GM12874 (cell line): Measurements from ENCODE around the gene LNX2.

Experiments used
- TF ChIP-seq, protein P1 (sequence below): IDR thresholded peaks from 2 replicates; pipeline ENCODE4 v1.5.1; 2011; ENCODE audit warnings: low read depth, mild to moderate bottlenecking, control low read depth, low read length, moderate library complexity; ENCODE audit not compliant: insufficient read depth

Gene LNX2

DNA sequence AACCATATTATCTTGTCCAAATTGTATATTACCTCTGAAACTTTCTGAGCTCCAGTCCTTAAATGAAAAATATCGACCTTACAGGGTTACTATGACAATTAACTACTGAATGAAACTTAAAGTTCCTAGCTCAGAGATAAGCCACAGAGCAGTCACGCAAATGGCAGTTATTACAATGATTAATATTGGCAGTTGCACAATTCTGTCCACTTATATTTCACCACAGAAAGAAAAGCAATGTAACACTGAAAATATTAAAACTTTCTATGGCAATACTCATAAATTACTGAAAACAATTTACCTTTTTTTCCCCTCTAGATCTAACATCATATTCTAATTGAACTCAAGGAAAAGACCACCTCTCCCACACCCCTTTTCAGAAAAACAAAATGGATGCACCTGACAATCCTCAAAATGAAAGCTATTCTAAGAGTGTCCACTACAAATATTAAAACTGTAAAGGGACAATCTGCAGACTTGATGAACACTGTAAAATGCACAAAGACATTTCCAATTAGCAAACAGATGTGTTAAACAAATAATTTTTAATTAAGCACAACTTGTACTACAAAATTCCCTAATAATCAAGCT, 14.6 kb downstream of the LNX2 start:
- TF ChIP-seq, protein P1, sequence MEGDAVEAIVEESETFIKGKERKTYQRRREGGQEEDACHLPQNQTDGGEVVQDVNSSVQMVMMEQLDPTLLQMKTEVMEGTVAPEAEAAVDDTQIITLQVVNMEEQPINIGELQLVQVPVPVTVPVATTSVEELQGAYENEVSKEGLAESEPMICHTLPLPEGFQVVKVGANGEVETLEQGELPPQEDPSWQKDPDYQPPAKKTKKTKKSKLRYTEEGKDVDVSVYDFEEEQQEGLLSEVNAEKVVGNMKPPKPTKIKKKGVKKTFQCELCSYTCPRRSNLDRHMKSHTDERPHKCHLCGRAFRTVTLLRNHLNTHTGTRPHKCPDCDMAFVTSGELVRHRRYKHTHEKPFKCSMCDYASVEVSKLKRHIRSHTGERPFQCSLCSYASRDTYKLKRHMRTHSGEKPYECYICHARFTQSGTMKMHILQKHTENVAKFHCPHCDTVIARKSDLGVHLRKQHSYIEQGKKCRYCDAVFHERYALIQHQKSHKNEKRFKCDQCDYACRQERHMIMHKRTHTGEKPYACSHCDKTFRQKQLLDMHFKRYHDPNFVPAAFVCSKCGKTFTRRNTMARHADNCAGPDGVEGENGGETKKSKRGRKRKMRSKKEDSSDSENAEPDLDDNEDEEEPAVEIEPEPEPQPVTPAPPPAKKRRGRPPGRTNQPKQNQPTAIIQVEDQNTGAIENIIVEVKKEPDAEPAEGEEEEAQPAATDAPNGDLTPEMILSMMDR: no peak

DNA sequence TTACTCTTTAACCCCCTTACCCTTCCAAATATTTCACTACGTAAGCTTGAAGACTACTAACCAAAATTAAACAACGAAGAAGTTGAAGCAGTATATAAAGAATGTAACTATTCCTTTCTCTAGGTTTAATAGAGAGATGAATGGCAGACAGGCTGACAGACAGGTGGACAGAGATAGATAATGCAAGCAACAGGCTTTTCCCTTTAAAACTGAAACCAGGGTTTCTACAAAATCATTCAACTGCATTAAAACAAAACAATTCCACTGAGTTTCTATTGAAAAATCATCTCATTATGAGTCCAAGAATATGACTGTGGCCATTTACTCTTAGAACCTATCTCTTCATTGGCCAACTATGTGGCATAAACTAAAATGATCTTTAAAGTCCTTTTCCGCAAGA, 15.2 kb downstream of the LNX2 start:
- TF ChIP-seq, protein P1: no peak

DNA sequence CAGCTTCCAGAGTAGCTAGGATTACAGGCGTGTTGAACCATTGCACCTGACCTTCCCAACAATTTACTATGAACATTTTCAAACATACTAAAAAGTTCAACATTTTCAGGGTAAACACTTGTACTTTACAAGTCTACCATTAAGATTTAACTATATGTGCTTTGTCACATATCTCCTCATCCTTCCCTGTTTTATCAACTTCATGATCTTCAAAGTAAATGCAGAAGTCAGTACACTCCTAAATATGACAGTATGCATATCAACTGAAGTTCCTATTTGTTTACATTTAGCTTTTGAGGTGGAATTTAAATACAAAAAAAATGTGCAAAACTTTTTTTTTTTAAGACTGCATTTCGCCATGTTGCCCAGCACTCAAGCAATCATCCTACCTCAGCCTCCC, 18.5 kb downstream of the LNX2 start:
- TF ChIP-seq, protein P1: no peak

DNA sequence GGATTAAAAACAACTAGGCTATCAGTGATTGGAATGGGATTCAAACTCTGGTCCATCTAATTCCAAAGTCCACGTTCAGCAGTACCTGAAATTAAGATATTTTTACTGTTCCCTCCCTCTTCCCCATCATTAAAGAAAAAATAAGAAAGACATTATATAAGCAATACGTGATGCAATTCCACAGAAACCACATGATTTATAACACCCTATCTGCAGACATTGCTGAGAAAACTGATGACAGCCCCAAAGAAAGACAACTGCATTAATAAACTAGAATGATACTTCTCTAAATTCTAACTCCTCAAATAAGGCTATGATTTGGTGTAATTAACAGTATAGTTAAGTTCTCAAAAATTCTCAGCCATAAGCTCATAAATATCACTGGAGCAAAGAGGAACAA, 19.1 kb downstream of the LNX2 start:
- TF ChIP-seq, protein P1: no peak

DNA sequence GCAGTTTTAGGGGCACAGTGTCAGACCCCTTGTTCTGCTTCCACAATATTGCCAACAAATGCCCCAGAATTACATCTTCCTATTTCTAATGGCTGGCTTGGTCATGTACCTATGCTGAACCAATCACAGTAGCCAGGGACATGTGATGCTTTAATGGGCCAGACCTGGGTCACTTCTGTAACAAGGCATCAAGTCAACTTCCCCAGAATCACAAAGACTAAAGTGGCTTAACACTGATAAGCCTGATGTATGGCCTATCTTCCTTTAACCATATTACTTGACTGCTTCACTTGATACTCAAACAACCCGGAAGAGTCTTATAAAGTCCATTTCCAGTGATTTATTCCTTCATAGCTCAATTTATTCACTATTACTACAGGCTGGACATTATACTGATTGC, 19.6 kb downstream of the LNX2 start:
- TF ChIP-seq, protein P1: no peak

DNA sequence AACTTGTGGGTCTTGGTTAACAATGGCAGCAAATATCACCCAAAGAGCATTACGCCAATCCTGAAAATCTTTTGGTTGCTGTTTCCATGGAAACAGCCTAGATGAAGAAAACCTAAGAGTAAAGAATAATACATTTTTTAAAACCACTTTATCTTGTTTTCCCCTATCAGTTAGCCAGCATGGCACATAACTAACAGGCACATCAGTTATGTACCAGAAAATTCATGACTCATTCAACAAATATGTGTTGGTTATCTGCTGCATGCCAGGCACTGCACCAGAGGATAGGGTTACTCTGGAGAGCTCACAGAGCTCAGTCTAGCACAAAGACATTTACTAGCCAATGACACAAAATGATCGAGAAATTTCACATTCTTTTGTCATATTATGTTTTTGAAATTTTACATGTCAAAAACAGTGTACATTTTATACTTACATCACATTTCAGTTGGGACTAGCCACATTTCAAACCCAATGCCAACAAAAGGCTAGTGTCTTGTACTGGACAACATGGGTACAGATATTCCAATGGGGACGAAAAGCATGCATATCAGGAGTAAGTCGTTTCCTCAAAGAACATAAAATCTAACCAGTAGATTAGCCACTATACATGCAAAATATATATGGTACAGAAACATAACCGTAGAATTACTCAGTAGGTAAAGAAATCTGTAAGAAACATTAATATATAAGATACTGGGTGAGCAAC, 20.3 kb downstream of the LNX2 start:
- TF ChIP-seq, protein P1: no peak

DNA sequence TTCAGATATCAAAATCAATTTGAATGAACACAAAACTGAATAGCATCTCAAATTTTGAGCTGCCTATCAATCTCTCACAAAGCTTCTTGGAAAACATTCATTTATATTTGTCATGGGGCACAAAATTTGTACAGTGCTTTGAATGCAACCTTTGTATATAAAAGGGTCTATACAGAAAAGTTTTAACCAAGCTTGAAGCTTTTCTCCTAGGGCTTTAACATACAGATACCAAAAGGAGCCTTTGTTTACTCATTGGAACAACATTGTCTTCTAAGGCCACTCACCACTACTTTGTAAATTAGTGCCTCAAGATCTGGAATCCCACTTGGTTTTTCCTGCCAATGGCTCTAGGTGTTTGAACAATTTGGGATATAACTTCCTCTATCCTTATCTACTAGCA, 21.2 kb downstream of the LNX2 start:
- TF ChIP-seq, protein P1: no peak
